VCaP (cell line): ENCODE results near the gene AKAP6.

Source experiments
- H3K27ac ChIP-seq: fragments of 450-650 bp; 2 replicates; pipeline ENCODE4 v1.5.1; 2017
- TF ChIP-seq, protein P1 (sequence below): fragments of 450-650 bp; conservative IDR thresholded peaks from 2 replicates; pipeline ENCODE4 v1.5.1; 2017; ENCODE audit warnings: mild to moderate bottlenecking, moderate library complexity

AKAP6 gene

DNA sequence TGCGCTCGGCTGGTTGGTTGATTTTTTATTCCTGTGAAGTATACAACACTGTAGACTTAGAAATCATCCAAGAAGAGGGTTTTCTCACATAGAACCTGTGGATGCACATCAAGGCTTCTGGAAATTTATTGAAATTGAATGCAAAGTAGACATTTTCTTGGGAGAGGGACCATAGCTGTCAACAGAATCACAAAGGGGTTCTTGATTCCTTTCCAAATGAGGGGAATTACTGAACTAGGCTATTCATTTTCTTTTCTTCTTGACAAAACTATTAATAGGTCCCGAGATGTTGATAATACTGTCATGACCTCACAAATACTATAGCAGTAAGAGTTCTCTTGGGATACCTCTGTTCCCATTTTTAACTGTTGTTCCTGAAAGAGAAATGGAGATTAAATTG is 73.9 kb downstream of the AKAP6 start:
- TF ChIP-seq, protein P1, sequence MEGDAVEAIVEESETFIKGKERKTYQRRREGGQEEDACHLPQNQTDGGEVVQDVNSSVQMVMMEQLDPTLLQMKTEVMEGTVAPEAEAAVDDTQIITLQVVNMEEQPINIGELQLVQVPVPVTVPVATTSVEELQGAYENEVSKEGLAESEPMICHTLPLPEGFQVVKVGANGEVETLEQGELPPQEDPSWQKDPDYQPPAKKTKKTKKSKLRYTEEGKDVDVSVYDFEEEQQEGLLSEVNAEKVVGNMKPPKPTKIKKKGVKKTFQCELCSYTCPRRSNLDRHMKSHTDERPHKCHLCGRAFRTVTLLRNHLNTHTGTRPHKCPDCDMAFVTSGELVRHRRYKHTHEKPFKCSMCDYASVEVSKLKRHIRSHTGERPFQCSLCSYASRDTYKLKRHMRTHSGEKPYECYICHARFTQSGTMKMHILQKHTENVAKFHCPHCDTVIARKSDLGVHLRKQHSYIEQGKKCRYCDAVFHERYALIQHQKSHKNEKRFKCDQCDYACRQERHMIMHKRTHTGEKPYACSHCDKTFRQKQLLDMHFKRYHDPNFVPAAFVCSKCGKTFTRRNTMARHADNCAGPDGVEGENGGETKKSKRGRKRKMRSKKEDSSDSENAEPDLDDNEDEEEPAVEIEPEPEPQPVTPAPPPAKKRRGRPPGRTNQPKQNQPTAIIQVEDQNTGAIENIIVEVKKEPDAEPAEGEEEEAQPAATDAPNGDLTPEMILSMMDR: no peak
- H3K27ac ChIP-seq: no peak overlapping the region

GRCh38 chr14:32403688-32404087 is 74.6 kb downstream of the AKAP6 start:
- TF ChIP-seq, protein P1: no peak
- no peak overlapping the region for H3K27ac ChIP-seq

GRCh38 chr14:32404784-32405573 is 75.9 kb downstream of the AKAP6 start:
- TF ChIP-seq, protein P1: no peak
- H3K27ac ChIP-seq: no peak overlapping the region

GRCh38 chr14:32405856-32406255 is 76.8 kb downstream of the AKAP6 start:
- TF ChIP-seq, protein P1: no peak; the same call in 1 of the 2 replicates
- no peak overlapping the region for H3K27ac ChIP-seq

DNA sequence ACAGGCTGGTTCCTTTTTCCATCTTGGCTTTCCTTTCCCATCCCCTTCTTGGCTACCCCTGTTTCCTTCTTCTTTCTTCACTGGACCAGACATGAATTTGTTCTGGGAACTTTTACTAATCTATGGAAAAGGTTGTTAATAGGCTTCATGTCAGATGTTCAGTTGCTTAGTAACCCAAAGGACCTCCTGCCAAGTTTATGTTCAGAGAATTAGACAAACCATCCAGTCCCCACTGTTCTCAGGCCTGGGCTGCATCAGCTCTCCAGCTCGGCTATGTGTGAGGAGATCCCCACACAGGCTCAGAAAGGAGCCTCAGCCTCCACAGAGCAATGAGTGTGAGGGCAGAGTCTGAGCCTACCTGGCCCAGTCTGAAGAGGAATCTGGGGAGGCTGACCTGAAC is 78.0 kb downstream of the AKAP6 start:
- no peak overlapping the region for H3K27ac ChIP-seq
- TF ChIP-seq, protein P1: no peak

GRCh38 chr14:32408018-32408417 is 78.9 kb downstream of the AKAP6 start:
- TF ChIP-seq, protein P1: no peak
- H3K27ac ChIP-seq: no peak overlapping the region

- no peak overlapping the region for H3K27ac ChIP-seq
- TF ChIP-seq, protein P1: no peak
Measured at GRCh38 chr14:32412103-32412502, 83.0 kb downstream of the AKAP6 start.
